ENCODE results near the gene EGR2.

GRCh38 chr10:62851442-62851841 lies 35.3 kb upstream of the EGR2 start:
- TF ChIP-seq CTCF (IDR thresholded peaks at IDR 0.05) (no peak), POLR2A (IDR thresholded peaks at IDR 0.05) (no peak)
